Lower leg skin (tissue), 3 donors: ENCODE results near the gene PTPRQ.

ENCODE experiments used
- CTCF ChIP-seq, 3 donors: fragments of 450-650 bp; IDR thresholded peaks; one replicate each; pipeline ENCODE4 v1.5.1; 2016; ENCODE audit warnings: antibody characterized with exemption in 3 of 3, mild to moderate bottlenecking in 3 of 3, moderate library complexity in 2 of 3
- POLR2A ChIP-seq, 2 donors: fragments of 450-650 bp; IDR thresholded peaks; one replicate each; pipeline ENCODE4 v1.6.1; 2016 to 2017; ENCODE audit warnings: antibody characterized with exemption in 2 of 2, mild to moderate bottlenecking in 1 of 2, moderate library complexity in 1 of 2

GRCh38 chr12:80419644-80420043 is 24.4 kb upstream of the PTPRQ start:
- TF ChIP-seq CTCF (IDR thresholded peaks at IDR 0.05) (no peak), POLR2A (IDR thresholded peaks at IDR 0.05) (no peak)
